KMS-11 (cell line): Measurements from ENCODE around the gene WNT5A.

Experiments used
- H2AFZ ChIP-seq: fragments of 200-600 bp; sonication (generic); 2 replicates; pipeline ENCODE4 v1.6.1; 2016; ENCODE audit warnings: antibody characterized with exemption, mixed run types, low read depth
- H3K27ac ChIP-seq: fragments of 200-600 bp; sonication (generic); 2 replicates; pipeline ENCODE4 v1.6.1; 2016; ENCODE audit warnings: mild to moderate bottlenecking, mixed run types
- H3K27me3 ChIP-seq: fragments of 200-600 bp; sonication (generic); 2 replicates; pipeline ENCODE4 v1.6.1; 2017; ENCODE audit warnings: mild to moderate bottlenecking, low read depth, mixed run types, moderate library complexity; ENCODE audit not compliant: insufficient read depth
- H3K36me3 ChIP-seq: fragments of 200-600 bp; sonication (generic); 2 replicates; pipeline ENCODE4 v1.6.1; 2017; ENCODE audit warnings: mild to moderate bottlenecking, mixed run types; ENCODE audit not compliant: insufficient read depth
- H3K4me1 ChIP-seq: fragments of 200-600 bp; sonication (generic); 2 replicates; pipeline ENCODE4 v1.6.1; 2016; ENCODE audit warnings: mild to moderate bottlenecking, low read depth, mixed run types; ENCODE audit not compliant: poor library complexity, severe bottlenecking
- H3K4me2 ChIP-seq: fragments of 200-600 bp; sonication (generic); 2 replicates; pipeline ENCODE4 v1.7.0; 2016; ENCODE audit warnings: mild to moderate bottlenecking, mixed run types
- H3K4me3 ChIP-seq: fragments of 200-600 bp; sonication (generic); IDR thresholded peaks from 2 replicates; pipeline ENCODE4 v1.6.1; 2017; ENCODE audit warnings: low read depth, low read length, mixed read lengths; ENCODE audit not compliant: insufficient read depth
- H3K79me2 ChIP-seq: fragments of 200-600 bp; sonication (generic); 2 replicates; pipeline ENCODE4 v1.6.1; 2016; ENCODE audit warnings: low read depth, mixed run types; ENCODE audit not compliant: insufficient read depth
- H3K9ac ChIP-seq: fragments of 200-600 bp; sonication (generic); 2 replicates; pipeline ENCODE4 v1.6.1; 2016; ENCODE audit warnings: mild to moderate bottlenecking, mixed run types
- H4K20me1 ChIP-seq: fragments of 200-600 bp; sonication (generic); 2 replicates; pipeline ENCODE4 v1.6.1; 2016; ENCODE audit warnings: mild to moderate bottlenecking, mixed run types; ENCODE audit not compliant: insufficient read depth
- CTCF ChIP-seq: fragments of 200-600 bp; sonication (generic); conservative IDR thresholded peaks from 2 replicates; pipeline ENCODE4 v1.6.1; 2017; ENCODE audit warnings: low read depth, mild to moderate bottlenecking, antibody characterized with exemption, low read length, moderate library complexity, mixed read lengths

Gene WNT5A

GRCh38 chr3:55426486-55426885, 60.6 kb downstream of the WNT5A start:
- H3K36me3 ChIP-seq: no peaks in the 10 kb centered on the region
- no peak overlapping the region for H3K27ac ChIP-seq
- H3K9ac ChIP-seq: no peak overlapping the region
- no peaks in the 10 kb centered on the region for H3K27me3 ChIP-seq
- no peaks in the 10 kb centered on the region for H4K20me1 ChIP-seq
- H3K4me3 ChIP-seq: no peak overlapping the region
- no peak for TF ChIP-seq CTCF
- H3K79me2 ChIP-seq: no peaks in the 10 kb centered on the region
- no peaks in the 10 kb centered on the region for H3K4me1 ChIP-seq
- H3K4me2 ChIP-seq: no peak overlapping the region
- H2AFZ ChIP-seq: no peak overlapping the region

GRCh38 chr3:55423782-55424181, 63.3 kb downstream of the WNT5A start:
- H3K79me2 ChIP-seq: no peaks in the 10 kb centered on the region
- no peaks in the 10 kb centered on the region for H4K20me1 ChIP-seq
- TF ChIP-seq CTCF: no peak
- H3K9ac ChIP-seq: no peak overlapping the region
- H3K4me1 ChIP-seq: no peaks in the 10 kb centered on the region
- H2AFZ ChIP-seq: no peak overlapping the region
- no peak overlapping the region for H3K27ac ChIP-seq
- H3K27me3 ChIP-seq: no peaks in the 10 kb centered on the region
- H3K4me3 ChIP-seq: no peak overlapping the region
- no peaks in the 10 kb centered on the region for H3K36me3 ChIP-seq
- H3K4me2 ChIP-seq: no peak overlapping the region

GRCh38 chr3:55417211-55417610, 69.9 kb downstream of the WNT5A start:
- Histone ChIP-seq H3K79me2 (no peaks in the 10 kb centered on the region), H3K9ac (no peak overlapping the region), H3K4me1 (no peaks in the 10 kb centered on the region), H3K27ac (no peak overlapping the region), H3K4me2 (no peak overlapping the region), H4K20me1 (no peaks in the 10 kb centered on the region), H3K36me3 (no peaks in the 10 kb centered on the region), H3K27me3 (no peaks in the 10 kb centered on the region), H2AFZ (no peak overlapping the region), H3K4me3 (no peak overlapping the region)
- no peak for TF ChIP-seq CTCF

- TF ChIP-seq CTCF: no peak
- H3K36me3 ChIP-seq: no peaks in the 10 kb centered on the region
- no peak overlapping the region for H2AFZ ChIP-seq
- H4K20me1 ChIP-seq: no peaks in the 10 kb centered on the region
- no peak overlapping the region for H3K9ac ChIP-seq
- no peaks in the 10 kb centered on the region for H3K79me2 ChIP-seq
- H3K4me1 ChIP-seq: no peaks in the 10 kb centered on the region
- H3K4me2 ChIP-seq: no peak overlapping the region
- H3K4me3 ChIP-seq: no peak overlapping the region
- H3K27me3 ChIP-seq: no peaks in the 10 kb centered on the region
- no peak overlapping the region for H3K27ac ChIP-seq
Observed at GRCh38 chr3:55416331-55416821, 70.7 kb downstream of the WNT5A start.
